Epithelial cell of esophagus (primary cell): ENCODE data around the gene GABARAP.

ENCODE experiments used
- DNase-seq: peaks from one replicate; pipeline ENCODE4 v3.0.0; 2010; ENCODE audit warnings: low read depth
- H3K4me3 ChIP-seq: 2 replicates; pipeline ENCODE4 v1.5.1; 2011; ENCODE audit warnings: mild to moderate bottlenecking, low read length, control low read depth
- CTCF ChIP-seq: IDR thresholded peaks from 2 replicates; pipeline ENCODE4 v1.5.1; 2011; ENCODE audit warnings: low read depth, mild to moderate bottlenecking, low read length, control low read depth, inconsistent platforms; ENCODE audit not compliant: insufficient read depth; ENCODE audit errors: missing control alignments

Gene GABARAP

GRCh38 chr17:7226721-7227710 lies 15.2 kb downstream of the GABARAP start:
- no peak for TF ChIP-seq CTCF
- H3K4me3 ChIP-seq, result no peak overlapping the region
- DNase-seq, result no peak

- H3K4me3 ChIP-seq, result no peak overlapping the region
- no peak for TF ChIP-seq CTCF
- no peak for DNase-seq
These were observed 16.4 kb downstream of the GABARAP start for GRCh38 chr17:7225711-7226331.

GRCh38 chr17:7224661-7225111 lies 17.6 kb downstream of the GABARAP start:
- no peak for DNase-seq
- no peak for TF ChIP-seq CTCF
- no peak overlapping the region for H3K4me3 ChIP-seq

GRCh38 chr17:7224110-7224509 lies 18.1 kb downstream of the GABARAP start:
- no peak for DNase-seq

GRCh38 chr17:7223375-7223774 lies 18.9 kb downstream of the GABARAP start:
- TF ChIP-seq CTCF, result no peak
- no peak overlapping the region for H3K4me3 ChIP-seq
- DNase-seq, result no peak

More at GRCh38 chr17:7224110-7224509, 18.1 kb downstream of the GABARAP start:
- no peak overlapping the region for H3K4me3 ChIP-seq
- TF ChIP-seq CTCF, result no peak

GRCh38 chr17:7222972-7223292 lies 19.3 kb downstream of the GABARAP start:
- no peak for TF ChIP-seq CTCF
- H3K4me3 ChIP-seq, result no peak overlapping the region
- no peak for DNase-seq
